Measurements from ENCODE around the gene NCAPD3.

Gene NCAPD3

GRCh38 chr11:134253188-134253993, 29.6 kb upstream of the NCAPD3 start, which contains the start of the genes ACAD8 and THYN1:
TSS of gene ACAD8 (plus strand) at chr11:134253568. CDS start at chr11:134253601, 33 bp downstream.
TSS of gene THYN1 (minus strand) at chr11:134253352. CDS start at chr11:134252882, 470 bp downstream.
- DNase-seq (ENCODE audit: low spot score) = peak; percentile 96

GRCh38 chr11:134252346-134253187, 28.8 kb upstream of the NCAPD3 start:
- no peak for DNase-seq (ENCODE audit: low spot score)

GRCh38 chr11:134250675-134251074, 26.9 kb upstream of the NCAPD3 start:
- DNase-seq (ENCODE audit: low spot score) = no peak

GRCh38 chr11:134250246-134250645, 26.5 kb upstream of the NCAPD3 start:
- DNase-seq (ENCODE audit: low spot score) = no peak

GRCh38 chr11:134248910-134249480, 25.2 kb upstream of the NCAPD3 start:
- DNase-seq (ENCODE audit: low spot score) = no peak

- DNase-seq (ENCODE audit: low spot score) = no peak
These were observed 22.9 kb upstream of the NCAPD3 start for GRCh38 chr11:134246678-134247077.

GRCh38 chr11:134246100-134246499, 22.3 kb upstream of the NCAPD3 start:
- no peak for DNase-seq (ENCODE audit: low spot score)

GRCh38 chr11:134245434-134245833, 21.7 kb upstream of the NCAPD3 start:
- no peak for DNase-seq (ENCODE audit: low spot score)

GRCh38 chr11:134244593-134244992, 20.8 kb upstream of the NCAPD3 start:
- DNase-seq (ENCODE audit: low spot score) = no peak

- DNase-seq (ENCODE audit: low spot score) = no peak
These were observed 20.1 kb upstream of the NCAPD3 start for GRCh38 chr11:134243913-134244312.

- DNase-seq (ENCODE audit: low spot score) = no peak
These were observed 18.6 kb upstream of the NCAPD3 start for GRCh38 chr11:134242376-134242775.

GRCh38 chr11:134240592-134240991, 16.8 kb upstream of the NCAPD3 start:
- DNase-seq (ENCODE audit: low spot score) = no peak

GRCh38 chr11:134238956-134239355, 15.2 kb upstream of the NCAPD3 start:
- no peak for DNase-seq (ENCODE audit: low spot score)

GRCh38 chr11:134237557-134237922, 13.8 kb upstream of the NCAPD3 start:
- no peak for DNase-seq (ENCODE audit: low spot score)

- no peak for DNase-seq (ENCODE audit: low spot score)
These were observed 13.2 kb upstream of the NCAPD3 start for GRCh38 chr11:134236834-134237556.

- no peak for DNase-seq (ENCODE audit: low spot score)
These were observed 11.6 kb upstream of the NCAPD3 start for GRCh38 chr11:134235399-134235798.

- no peak for DNase-seq (ENCODE audit: low spot score)
These were observed 10.0 kb upstream of the NCAPD3 start for GRCh38 chr11:134233729-134234179.

- DNase-seq (ENCODE audit: low spot score) = no peak
These were observed 8.3 kb upstream of the NCAPD3 start for GRCh38 chr11:134231958-134232659.

- DNase-seq (ENCODE audit: low spot score) = no peak
These were observed 6.6 kb upstream of the NCAPD3 start for GRCh38 chr11:134230339-134230738.

GRCh38 chr11:134229126-134229790, 5.5 kb upstream of the NCAPD3 start:
- DNase-seq (ENCODE audit: low spot score) = no peak

- DNase-seq (ENCODE audit: low spot score) = no peak
These were observed 4.9 kb upstream of the NCAPD3 start for GRCh38 chr11:134228625-134229024.
